NCI-H2081 (cell line): Measurements from ENCODE around the gene ABCF2.
A peak's percentile ranks its signal among the peaks of the same experiment; 100 is the strongest.

Source experiments
- DNase-seq, 2 experiments: peaks; one replicate each; lab custom pipeline; 2025; lab: John Stamatoyannopoulos, UW

Gene ABCF2

DNA sequence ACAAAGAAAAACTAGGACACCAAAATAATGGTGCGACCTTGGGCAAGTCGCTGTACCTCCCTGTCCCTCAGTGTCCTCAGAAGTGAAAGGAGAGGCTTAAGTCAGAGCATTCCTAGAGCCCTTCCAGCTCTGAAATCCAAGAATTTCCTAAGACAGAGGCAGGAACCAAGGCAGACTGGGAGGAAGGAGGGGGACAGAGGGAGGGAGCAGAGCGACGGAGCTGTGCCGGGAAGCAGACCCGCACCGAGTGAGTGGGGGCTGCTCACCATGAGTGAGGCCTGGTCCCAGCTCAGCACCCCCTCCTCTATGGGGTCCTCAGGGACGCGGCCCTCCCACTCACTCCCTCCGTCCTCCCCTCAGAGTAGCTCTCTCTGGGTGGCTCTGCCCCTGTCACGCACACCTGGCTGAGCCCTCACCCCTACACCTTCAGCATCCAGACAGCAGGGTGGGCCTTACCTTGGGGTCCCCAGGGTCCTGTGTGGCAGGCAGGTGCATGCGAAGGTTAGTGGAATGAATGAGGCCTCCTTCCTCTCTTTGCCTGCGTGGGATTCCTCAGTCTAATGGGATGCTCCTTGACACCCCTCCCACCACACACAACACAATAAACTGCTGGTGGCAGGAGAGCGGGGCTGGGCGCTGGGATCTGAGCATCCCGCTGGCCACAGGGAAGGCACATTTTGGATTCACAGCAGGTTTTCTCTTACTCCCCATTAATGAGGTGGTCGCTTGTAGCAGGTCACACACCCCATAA is 26.1 kb upstream of the ABCF2 start:
- no peak for DNase-seq

DNA sequence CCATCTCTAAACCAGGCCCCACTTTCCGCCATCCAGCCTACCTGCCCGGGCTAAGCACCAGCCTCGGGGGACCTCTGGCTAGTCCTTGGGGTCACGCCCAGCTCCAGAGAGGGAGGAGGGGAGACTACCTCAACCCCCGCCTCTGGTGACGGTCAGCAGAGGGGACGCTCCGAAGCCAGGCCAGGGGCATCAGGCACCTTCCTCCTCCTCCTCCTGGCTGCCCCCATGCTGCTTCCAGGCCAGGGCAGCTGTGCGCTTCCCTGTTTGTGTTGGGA is 25.5 kb upstream of the ABCF2 start:
- DNase-seq, result no peak

GRCh38 chr7:151251689-151252560 is 24.9 kb upstream of the ABCF2 start:
- DNase-seq, result peak; percentile 58 to 69

DNA sequence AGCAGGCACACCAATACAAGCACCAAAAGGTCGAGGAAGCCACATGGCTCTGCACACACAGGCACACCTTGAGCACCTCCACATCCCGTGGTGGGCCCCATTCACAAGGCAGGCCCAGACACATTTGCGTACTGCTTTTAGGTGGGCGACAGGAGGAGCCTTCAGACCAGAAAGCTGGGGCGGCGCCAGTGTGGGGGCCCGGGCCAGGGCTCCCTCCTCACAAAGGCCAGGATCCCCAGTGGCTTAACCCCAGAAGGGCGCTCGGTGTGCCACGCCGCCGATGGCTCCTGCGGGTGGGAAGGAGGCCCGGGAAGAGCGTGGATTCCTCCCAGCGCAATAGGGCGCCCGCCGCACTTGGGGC is 24.3 kb upstream of the ABCF2 start:
- no peak for DNase-seq

DNA sequence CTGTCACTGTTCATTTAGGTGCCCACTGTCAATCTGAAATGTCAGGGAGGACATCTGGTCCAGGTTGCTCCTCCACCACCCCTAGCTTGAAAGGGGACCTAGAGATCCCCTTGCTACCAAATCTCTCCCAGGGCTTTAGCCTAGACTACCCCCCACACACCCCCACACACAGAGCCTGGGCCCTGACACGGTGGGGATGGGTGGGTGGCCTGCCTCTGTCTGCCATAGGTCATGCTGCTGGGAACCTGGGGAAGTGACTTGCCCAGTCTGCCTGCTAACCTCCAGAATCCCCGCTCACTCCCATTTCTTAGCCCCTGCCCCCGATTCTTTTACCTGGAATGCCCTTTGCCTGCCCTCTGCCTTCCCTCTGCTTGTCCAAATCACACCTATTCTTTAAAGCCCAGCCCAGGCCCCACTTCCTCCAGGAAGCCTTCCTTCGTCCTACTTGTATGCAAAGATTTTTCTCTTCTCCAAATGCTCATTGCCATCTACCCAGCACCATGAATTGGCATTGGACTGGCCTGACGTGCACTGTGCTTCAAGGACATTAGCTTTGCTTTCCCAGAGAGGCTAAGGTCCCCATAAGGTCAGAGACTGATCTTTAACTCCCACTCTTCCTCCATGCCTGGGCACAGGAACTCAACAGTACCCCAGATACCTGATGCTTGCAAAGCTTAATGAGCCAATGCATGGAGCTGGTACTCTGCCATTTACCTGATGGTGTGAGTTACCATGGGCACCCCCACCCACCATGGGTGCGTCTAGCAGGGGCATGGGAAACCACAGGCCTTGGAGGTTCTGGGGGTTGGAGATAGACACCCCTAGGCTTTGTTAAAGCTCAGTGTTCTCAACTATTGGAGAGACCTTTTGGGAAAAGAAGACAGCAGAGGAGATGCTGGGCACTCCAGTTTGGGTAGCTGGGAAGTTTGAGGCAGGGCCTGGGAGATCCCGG is 23.5 kb upstream of the ABCF2 start:
- no peak for DNase-seq

GRCh38 chr7:151249732-151250072 is 22.7 kb upstream of the ABCF2 start:
- DNase-seq, result no peak

DNA sequence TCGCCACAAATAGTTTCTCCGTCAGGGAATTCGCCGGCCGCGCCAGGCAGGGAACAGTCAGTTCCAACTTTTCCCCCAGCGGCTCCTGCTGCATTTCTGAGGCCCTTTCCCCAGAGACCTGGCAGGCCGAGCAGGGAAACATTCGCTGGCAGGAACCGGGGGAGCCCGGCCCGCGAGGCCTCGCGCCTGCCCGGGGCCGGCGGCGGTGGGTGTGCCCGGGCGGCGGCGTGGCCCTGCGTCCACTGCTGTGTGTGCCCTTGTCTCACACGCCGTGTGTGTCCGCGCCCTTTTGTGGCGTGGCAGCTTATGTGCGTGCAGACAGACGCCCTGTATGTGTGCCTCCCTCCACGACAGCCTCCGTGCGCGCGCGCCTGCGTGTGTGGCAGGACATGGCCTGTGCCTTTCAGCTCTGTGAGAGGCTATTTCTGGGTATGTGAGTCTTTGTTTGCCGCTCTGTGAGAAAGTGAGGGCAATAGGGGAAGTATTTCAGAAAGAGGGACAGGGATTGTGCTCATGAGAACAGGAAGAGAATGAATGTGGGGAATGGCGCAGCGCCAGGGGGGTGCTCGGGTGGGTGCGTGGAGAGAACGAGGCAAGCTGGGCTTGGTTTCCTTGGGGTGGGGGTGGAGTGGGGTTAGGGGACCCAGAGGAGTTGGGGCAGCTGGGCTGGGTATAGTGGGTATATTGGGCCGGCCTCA is 22.2 kb upstream of the ABCF2 start:
- peak in 1 of 2 experiments; percentile 35 for DNase-seq

DNA sequence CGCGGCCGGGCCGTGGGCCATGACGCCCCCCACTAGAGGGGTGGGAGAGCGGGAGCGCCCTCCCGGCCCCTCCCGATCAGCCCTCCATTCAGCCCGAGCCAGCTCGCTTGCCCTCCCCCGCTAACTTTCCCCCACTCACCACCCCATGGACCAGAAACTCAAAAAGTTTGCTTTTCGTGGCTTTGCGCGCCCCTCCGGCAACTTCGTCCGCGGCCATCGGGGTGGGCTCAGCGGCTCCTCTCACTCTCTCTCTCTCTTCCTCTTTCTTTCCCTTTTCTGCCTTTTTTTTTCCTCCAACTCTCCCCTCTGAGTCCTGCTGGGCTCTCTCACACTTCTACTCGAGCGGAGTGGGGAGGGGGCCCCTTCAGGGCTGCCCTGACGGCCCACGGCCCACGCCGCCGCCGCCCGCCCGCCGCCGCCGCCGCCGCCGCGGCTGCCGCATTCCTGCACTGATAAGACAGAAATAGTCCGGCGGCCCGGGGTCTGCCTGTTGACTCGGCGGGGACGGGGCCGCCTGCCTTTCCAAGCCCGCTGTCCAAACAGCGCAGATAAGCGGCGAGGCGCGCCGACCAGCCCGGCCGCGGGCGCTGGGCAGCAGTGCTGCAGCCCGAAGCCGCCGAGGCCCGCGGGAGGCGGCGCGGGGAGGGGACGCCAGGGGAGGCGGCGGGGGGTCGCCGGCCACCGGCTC is 21.5 kb upstream of the ABCF2 start, which contains the start of gene SMARCD3:
Gene SMARCD3, minus strand, starts transcription at position 349 of the 688 bp plus-strand sequence. Its CDS starts 132 bp downstream, at position 217.
- peak; percentile 22 to 35 for DNase-seq

DNA sequence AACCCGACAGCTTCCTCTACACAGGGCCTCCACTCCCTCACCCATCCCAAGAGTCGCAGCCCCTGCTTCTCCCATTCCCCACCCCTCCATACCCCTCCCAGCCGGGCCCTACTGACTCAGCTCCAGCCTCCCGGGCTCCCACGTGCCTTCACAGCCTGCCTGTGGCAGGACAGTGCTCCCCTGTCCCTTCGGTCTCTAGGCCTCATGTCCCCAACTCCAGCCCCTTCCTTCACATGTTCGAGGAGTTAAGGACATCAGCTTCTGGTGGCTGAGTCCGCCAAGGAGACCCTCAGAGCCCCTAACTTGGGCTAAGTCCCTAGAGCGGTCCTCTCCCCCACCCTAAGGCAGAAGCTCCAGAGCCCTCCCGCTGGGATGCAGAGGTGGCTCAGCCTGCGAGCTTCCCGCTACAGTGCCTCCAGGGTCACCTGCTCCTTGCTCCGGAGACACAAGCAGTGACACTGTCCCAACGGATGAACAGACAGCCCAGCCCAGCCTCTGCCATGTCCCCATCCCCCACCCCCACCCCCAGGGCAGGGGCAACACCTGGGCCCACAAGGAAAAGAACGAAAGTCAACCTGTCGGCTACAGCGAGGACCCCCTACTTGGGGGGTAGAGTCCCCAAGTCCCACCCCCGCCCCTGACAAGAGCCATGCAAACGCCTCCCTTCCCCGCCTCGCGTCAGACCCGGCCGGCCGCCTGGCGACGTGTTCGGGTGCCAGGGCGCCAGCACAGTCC is 20.8 kb upstream of the ABCF2 start:
- DNase-seq, result no peak

DNA sequence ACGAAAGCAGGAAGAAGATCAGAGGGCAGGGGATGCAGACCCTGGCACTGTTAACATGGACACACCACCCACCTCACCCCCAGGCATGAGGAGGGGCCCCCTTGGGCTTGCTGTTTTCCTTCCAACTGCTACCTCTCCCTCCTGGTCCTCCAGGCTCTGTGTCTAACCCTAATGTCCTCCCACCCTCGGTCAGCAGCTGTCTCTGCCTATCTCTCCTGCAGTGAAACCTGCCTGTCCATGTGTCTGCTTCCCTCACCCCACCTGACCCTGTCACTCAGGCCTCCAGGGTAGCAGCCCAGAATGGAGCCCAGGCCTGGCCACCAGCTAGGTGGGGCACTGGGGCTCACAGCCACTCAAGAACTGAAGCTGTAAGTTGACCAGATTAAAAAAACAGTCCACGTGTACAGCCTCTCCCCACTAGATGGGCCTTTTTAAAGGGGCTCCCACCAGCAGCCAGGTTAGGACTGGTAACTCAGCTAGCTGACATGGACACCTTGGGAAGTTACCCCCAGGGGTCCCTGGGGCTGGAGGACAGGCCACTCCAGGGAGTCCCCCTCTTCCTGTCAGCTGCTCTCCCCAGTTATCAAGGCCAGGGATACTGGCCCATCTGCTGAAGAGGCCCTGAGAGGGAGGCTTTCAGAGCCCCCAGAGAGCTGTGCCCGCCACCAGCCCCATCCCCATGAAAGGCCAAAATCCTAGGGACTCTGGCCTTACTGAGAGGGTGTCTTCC is 20.0 kb upstream of the ABCF2 start:
- DNase-seq, result no peak

DNA sequence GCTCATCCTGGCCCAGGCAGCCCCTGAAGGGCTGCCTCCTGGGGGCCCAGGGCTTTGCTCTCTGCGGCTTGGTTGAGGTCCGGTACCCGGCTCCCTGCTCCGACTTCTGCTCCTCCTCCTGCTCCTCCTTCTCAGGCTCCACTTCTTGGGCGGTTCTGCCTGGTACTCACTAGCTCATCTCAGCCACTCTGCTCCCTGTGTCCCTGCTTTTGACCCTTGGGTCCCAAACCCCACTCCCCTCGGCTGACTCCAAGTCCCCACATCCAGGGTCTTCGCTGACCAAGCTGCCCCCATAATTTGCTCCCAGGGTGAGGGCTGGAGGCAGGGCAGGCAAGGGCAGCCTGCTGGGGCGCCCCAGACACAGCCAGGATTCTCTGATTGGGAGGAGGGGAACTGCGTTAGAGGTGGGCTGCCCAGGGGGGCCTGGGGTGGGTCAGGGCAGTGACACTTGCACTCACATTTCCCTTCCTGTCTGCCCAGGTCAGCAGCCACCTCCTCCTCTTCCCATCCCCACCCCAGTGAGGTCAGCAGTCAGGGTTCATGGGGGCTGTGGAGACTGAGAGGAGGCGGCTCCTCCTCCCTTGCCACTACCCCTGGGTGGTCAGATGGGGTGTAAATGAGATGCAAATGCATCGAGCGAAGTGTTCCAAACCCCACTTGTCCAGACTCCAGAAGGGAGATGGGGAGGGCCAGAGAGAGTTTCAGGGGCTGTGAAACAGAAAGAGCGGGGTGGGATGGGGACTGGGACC is 19.3 kb upstream of the ABCF2 start:
- no peak for DNase-seq

- peak in 1 of 2 experiments; percentile 33 for DNase-seq
Measured at GRCh38 chr7:151245360-151246101, 18.5 kb upstream of the ABCF2 start.

DNA sequence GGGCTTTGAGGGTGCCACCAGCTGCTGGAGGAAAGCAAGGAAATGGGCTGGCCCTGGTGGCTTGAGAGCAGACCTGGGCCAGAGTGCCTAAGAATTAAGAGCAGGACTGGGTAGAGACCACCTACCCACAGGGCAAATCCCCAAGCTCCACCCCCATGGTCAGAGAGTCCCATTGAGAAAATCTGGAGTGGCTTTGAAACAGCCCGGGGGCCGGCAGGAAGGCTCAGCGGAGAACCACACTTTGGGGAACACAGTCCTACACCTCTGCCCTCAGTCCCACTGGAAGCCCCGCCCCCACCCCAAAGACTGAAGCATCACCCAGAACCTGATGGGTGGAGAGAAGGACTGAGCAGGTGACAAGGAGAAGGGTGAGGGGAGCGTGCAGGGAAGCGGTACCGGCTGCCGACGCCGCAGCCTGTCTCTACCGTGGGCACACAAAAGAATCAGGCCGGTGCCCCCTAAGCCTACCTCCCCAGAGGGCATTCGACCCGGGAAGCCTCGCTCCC is 17.9 kb upstream of the ABCF2 start:
- no peak for DNase-seq

DNA sequence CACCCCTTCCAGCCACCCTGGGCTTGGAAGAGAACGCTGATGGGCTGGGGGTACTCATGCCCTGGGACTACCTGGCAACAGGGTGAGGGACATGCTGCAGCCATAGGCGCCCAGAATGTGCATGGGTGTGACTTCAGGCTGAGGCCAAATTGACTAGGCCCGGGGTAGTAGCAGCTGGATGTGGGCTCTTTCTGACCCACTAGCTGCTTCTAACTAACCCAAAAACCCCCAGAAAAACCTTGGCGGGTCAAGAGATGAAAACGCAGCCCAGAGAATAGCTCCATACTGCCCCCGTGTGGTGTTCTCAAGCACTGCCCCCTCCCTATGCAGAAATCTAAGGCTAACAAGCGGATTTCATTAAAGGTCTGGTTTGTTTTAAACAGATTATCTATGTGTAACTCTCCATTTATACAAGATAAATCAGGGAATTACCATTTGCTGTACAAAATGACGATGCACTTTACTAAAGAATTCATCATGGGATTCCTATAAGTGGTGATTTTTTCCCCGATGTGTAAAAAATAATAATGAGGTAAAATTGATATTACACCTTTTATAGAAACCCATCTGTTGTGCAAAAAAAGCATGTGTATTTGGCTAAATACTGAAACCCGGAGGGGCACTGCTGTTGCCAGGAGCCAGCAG is 17.3 kb upstream of the ABCF2 start:
- DNase-seq, result peak; percentile 51 to 71

- DNase-seq, result peak; percentile 25 to 35
Measured at GRCh38 chr7:151243408-151244195, 16.6 kb upstream of the ABCF2 start.

DNA sequence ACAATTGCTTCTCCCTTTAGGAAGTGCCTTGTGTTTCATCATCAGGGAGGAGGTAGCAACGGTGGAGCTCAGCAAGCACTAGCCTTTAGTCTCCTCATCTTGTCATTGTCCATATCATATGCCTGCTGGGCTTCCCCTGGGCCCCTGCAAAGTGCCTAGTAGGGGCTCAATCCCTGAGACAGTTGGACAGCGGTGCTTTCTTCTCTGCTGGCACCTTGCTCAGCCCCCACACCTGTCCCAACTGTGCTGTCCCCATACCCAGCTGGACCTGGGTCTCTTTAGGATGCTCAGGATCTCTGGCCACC is 16.0 kb upstream of the ABCF2 start:
- no peak for DNase-seq
